Upper lobe of right lung (tissue), 1 donor: ENCODE results near the gene FBXL14. TPM values are rescaled to one million over a fixed set of nuclear protein-coding genes. Genes with fewer than 3 reads are reported as not detected.

ENCODE experiments used
- ATAC-seq: fragments of 200-7000 bp; cut with Tn5 transposase; one replicate; pipeline ENCODE4 v1.9.1; 2020; ENCODE audit warnings: mild to moderate bottlenecking, moderate library complexity
- DNase-seq: peaks from one replicate; pipeline ENCODE4 v3.0.0-alpha.2; 2020
- H3K27ac ChIP-seq: fragments of 200-600 bp; one replicate; pipeline ENCODE4 v1.8.0; 2022
- H3K27me3 ChIP-seq: fragments of 200-600 bp; one replicate; pipeline ENCODE4 v1.8.0; 2022; ENCODE audit warnings: mild to moderate bottlenecking
- H3K36me3 ChIP-seq: fragments of 200-600 bp; one replicate; pipeline ENCODE4 v1.8.0; 2022
- H3K4me1 ChIP-seq: fragments of 200-600 bp; one replicate; pipeline ENCODE4 v1.8.0; 2022
- H3K4me3 ChIP-seq: fragments of 200-600 bp; one replicate; pipeline ENCODE4 v1.8.0; 2022; ENCODE audit warnings: mild to moderate bottlenecking
- H3K9me3 ChIP-seq: fragments of 200-600 bp; one replicate; pipeline ENCODE4 v1.8.0; 2022
- intact Hi-C: fragments of 100-400 bp; cut with DNase I; formaldehyde crosslinking; loops from one replicate; pipeline ENCODE4 v1.11.0; 2022
- total RNA-seq: library from RNA; stranded (reverse); fragmentation: NEBNext Ultra II Directional; extraction: Animal tissue kit (Norgen Biotek cat#: 25700); gene quantifications from one replicate; pipeline ENCODE4 v1.2.1, GENCODE V29; 2021
- TF ChIP-seq, protein P1 (sequence below): fragments of 200-600 bp; IDR thresholded peaks from one replicate; pipeline ENCODE4 v1.8.0; 2022; ENCODE audit warnings: antibody characterized with exemption
- donor health status: DM: no; HTN: yes; CAD: no; lungs with severe emphysema.

Gene FBXL14
- total RNA-seq, 1 donor from 2014 or later = 17.3 TPM

GRCh38 chr12:1539135-1539534 lies 55.2 kb downstream of the FBXL14 start:
- no peak overlapping the region for H3K27ac ChIP-seq
- intact Hi-C loops = no loop called here
- H3K4me3 ChIP-seq = no peak overlapping the region
- H3K9me3 ChIP-seq = no peaks in the 10 kb centered on the region
- no peaks in the 10 kb centered on the region for H3K36me3 ChIP-seq
- DNase-seq (peak; percentile 37), ATAC-seq (no peak)
- TF ChIP-seq, protein P1, sequence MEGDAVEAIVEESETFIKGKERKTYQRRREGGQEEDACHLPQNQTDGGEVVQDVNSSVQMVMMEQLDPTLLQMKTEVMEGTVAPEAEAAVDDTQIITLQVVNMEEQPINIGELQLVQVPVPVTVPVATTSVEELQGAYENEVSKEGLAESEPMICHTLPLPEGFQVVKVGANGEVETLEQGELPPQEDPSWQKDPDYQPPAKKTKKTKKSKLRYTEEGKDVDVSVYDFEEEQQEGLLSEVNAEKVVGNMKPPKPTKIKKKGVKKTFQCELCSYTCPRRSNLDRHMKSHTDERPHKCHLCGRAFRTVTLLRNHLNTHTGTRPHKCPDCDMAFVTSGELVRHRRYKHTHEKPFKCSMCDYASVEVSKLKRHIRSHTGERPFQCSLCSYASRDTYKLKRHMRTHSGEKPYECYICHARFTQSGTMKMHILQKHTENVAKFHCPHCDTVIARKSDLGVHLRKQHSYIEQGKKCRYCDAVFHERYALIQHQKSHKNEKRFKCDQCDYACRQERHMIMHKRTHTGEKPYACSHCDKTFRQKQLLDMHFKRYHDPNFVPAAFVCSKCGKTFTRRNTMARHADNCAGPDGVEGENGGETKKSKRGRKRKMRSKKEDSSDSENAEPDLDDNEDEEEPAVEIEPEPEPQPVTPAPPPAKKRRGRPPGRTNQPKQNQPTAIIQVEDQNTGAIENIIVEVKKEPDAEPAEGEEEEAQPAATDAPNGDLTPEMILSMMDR = no peak
- H3K4me1 ChIP-seq = no peaks in the 10 kb centered on the region
- H3K27me3 ChIP-seq = peaks cover 20% of the 10 kb centered on the region

GRCh38 chr12:1536817-1537216 lies 57.6 kb downstream of the FBXL14 start:
- intact Hi-C loops = no loop called here
- Histone ChIP-seq H3K4me1 (peaks cover 4% of the 10 kb centered on the region), H3K9me3 (no peaks in the 10 kb centered on the region), H3K36me3 (no peaks in the 10 kb centered on the region), H3K27me3 (peaks cover 26% of the 10 kb centered on the region), H3K27ac (no peak overlapping the region), H3K4me3 (no peak overlapping the region)
- ATAC-seq (no peak), DNase-seq (no peak)
- TF ChIP-seq, protein P1 = no peak

DNA sequence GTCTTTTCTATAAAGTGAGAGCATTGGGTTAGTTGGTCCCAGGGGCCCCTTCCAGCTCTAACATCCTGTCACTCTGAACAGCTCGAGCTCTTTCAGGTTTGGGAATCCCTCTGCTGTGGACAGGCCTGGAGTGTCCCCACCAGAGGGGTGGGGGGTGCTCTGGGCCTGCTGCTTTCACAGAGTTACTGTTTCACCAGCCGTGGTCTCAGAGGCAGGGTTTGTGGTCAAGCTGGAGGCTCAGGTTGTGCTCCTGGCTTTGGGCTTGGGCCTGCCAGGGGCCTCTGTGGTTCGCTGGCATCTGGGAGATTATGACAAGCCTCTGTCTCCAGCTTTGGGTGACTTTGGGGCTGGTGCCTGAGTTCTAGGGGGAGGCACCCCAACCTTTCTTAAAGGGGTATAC lies 59.6 kb downstream of the FBXL14 start:
- DNase-seq (peak; percentile 43), ATAC-seq (no peak)
- H3K4me3 ChIP-seq = no peak overlapping the region
- TF ChIP-seq, protein P1 = no peak
- intact Hi-C loops = no loop called here
- H3K4me1 ChIP-seq = peaks cover 4% of the 10 kb centered on the region
- no peaks in the 10 kb centered on the region for H3K36me3 ChIP-seq
- H3K27ac ChIP-seq = no peak overlapping the region
- H3K9me3 ChIP-seq = no peaks in the 10 kb centered on the region
- peaks cover 34% of the 10 kb centered on the region for H3K27me3 ChIP-seq

- H3K27me3 ChIP-seq = peaks cover 35% of the 10 kb centered on the region
These were observed 60.6 kb downstream of the FBXL14 start for GRCh38 chr12:1533602-1534304.

GRCh38 chr12:1533205-1533601 lies 61.2 kb downstream of the FBXL14 start:
- Histone ChIP-seq H3K27ac (no peak overlapping the region), H3K4me3 (peak overlapping the region; percentile 19), H3K4me1 (peaks cover 4% of the 10 kb centered on the region), H3K9me3 (no peaks in the 10 kb centered on the region), H3K36me3 (no peaks in the 10 kb centered on the region), H3K27me3 (peaks cover 29% of the 10 kb centered on the region)
- TF ChIP-seq, protein P1 = no peak
- no peak for DNase-seq
- intact Hi-C loops = no loop called here
- no peak for ATAC-seq

More at GRCh38 chr12:1533602-1534304, 60.6 kb downstream of the FBXL14 start:
- no peak for ATAC-seq
- Histone ChIP-seq H3K36me3 (no peaks in the 10 kb centered on the region), H3K27ac (no peak overlapping the region), H3K4me3 (peak overlapping the region; percentile 19), H3K9me3 (no peaks in the 10 kb centered on the region), H3K4me1 (peaks cover 4% of the 10 kb centered on the region)
- intact Hi-C loops = no loop called here
- TF ChIP-seq, protein P1 = no peak
- peak; percentile 58 for DNase-seq
